ENCODE data around the gene FUT4.
"Not testable (repeated sequence)": the region's sequence is repeated elsewhere in the genome, so short reads cannot be mapped to it uniquely, and the experiment has no call there.

FUT4 gene

GRCh38 chr11:94568200-94568599 lies 24.5 kb downstream of the FUT4 start:
- no peak for DNase-seq

DNA sequence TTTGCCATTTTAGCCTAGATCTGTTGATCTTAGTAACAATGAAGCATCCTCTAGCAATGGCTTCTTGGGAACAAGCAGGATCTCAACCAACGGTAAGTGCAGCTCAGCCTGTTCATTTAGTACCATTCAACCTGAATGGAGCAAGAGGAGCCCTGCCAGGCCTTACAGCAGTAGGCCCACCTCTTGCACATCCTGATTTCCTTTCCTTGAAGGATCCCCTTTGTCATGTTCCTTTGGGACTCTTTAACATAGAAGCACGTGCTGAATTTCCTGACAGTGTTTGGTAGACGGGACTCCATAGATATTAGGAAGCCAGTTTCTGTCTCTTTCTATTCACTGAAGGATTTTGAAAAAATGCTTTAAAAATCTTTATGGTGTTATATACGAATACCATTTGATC lies 25.0 kb downstream of the FUT4 start:
- DNase-seq: no peak

DNA sequence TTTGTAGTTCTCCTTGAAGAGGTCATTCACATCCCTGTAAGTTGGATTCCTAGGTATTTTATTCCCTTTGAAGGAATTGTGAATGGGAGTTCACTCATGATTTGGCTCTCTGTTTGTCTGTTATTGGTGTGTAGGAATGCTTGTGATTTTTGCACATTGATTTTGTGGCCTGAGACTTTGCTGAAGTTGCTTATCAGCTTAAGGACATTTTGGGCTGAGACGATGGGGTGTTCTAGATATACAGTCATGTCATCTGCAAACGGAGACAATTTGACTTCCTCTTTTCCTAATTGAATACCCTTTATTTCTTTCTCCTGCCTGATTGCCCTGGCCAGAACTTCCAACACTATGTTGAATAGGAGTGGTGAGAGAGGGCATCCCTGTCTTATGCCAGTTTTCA lies 29.3 kb downstream of the FUT4 start:
- not testable (repeated sequence) for DNase-seq

DNA sequence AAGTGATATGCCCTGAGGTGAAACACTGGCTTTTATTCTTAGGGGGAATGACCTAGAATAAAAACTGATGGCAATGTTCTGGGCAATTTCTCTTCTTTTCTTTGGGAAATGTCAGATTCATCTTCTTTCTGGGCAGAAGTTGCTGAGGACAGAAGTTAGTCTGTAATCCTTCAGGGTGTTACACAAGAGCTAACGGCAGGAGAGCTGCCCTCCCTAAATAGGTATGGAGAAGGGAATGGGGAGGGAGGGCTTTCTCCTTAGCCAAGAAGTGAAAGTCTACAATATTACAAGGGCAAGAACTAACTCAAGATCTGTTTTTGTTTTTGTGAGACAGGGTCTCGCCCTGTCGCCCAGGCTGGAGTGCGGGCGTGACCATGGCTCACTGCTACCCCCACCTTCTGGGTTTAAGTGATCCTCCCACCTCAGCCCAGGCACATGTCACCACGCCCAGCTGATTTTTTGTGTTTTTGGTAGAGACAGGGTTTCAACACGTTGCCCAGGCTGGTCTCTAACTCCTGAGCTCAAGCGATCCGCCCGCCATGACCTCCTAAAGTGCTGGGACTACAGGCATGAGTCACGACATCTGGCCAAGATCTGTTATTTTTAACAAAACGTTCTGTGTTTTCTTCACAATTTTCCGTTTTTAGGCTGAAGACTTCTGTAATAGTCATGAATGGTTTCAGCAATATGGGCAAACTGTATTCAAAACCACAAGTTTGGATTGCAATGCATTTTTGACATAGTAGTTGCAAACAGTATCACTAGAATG lies 30.7 kb downstream of the FUT4 start:
- no peak for DNase-seq

GRCh38 chr11:94576306-94576705 lies 32.6 kb downstream of the FUT4 start:
- no peak for DNase-seq

DNA sequence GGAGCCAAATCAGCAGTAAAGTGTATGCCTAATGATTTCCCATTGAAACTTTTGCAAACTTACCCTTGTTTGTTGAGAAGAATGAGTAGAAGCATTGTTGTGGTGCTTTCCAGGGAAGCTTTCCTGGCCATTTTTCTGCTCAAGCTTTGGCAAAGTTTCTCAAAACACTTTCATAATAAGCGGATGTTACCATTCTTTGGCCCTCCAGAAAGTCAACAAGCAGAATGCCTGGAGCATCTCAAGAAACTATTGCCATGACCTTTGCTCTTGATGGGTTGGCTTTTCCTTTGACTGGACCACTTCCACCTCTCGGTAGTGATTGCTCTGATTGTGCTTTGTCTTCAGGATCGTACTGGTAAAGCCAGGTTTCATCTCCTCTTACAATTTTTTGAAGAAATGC lies 34.1 kb downstream of the FUT4 start:
- no peak for DNase-seq

DNA sequence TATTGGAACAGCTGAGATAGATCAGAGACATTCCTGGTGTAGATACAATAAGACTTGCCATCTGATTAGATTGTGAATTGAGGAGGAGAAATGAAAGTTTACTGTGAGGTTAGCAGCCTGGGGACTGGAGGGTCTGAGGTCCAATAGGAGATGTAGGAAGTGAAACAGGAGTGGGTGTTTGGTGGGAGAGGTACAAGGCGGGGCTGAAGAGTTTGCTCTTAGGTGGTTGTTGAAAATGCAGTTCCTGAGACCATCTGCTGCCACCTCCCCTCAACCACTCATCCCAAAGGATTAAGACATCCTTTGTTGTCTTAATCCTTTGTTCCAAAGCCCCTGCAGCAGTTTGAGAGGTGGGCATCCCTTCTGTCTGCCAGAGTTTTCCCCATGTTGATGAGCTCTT lies 38.2 kb downstream of the FUT4 start:
- DNase-seq: no peak

DNA sequence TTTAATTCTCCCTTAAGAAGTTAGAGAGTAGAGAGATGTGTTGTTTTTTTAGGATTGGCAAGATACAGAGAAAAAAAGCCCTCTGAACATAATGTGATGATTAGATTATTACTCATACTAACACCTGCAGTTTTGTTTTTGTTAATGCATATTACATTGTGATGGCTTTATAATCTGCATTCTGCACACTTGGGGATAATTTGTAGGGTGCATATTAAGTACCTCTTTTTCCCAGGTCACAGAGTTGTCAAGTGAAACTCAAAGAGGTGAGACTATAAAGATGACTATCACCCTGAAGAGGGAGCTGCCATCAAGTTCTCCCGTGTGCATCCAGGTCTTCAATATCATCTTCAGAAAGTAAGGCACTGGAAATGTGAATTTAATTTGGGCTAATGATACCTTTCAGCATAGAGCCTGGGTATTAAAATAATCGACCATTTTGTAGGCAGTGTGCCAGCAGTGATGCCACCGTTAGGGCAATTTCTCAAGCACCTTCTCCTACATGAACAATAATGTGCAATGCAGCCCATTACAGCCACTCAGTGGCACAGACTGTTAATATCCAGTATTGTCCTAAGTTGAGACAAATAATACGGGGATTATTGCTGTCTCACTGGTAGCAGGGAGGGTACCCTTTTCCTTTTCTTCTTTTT lies 39.6 kb downstream of the FUT4 start:
- DNase-seq: no peak

- no peak for DNase-seq
These were observed 40.3 kb downstream of the FUT4 start for GRCh38 chr11:94583866-94584500.

- DNase-seq: no peak
These were observed 41.3 kb downstream of the FUT4 start for GRCh38 chr11:94584978-94585377.

DNA sequence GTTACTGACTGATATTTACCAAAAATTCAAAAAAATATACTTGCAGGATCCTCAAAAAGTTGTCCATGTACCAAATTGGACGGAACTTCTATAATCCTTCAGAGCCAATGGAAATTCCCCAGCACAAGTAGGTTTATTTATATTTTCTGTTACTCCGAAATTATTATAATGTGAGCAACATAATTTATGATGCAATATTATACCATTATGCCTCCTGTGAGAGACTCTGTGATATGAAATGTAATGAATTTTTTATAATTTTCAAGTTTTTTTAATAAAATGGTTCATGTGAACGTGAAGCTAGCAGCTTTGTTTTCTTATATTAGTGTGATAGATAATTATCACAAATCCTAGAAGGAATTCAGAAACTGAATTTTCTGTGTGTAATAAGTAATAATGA lies 41.7 kb downstream of the FUT4 start:
- DNase-seq: no peak

- no peak for DNase-seq
These were observed 42.8 kb downstream of the FUT4 start for GRCh38 chr11:94586546-94586945.

- no peak for DNase-seq
These were observed 43.3 kb downstream of the FUT4 start for GRCh38 chr11:94586978-94587377.

GRCh38 chr11:94588366-94588942 lies 44.7 kb downstream of the FUT4 start:
- no peak for DNase-seq

DNA sequence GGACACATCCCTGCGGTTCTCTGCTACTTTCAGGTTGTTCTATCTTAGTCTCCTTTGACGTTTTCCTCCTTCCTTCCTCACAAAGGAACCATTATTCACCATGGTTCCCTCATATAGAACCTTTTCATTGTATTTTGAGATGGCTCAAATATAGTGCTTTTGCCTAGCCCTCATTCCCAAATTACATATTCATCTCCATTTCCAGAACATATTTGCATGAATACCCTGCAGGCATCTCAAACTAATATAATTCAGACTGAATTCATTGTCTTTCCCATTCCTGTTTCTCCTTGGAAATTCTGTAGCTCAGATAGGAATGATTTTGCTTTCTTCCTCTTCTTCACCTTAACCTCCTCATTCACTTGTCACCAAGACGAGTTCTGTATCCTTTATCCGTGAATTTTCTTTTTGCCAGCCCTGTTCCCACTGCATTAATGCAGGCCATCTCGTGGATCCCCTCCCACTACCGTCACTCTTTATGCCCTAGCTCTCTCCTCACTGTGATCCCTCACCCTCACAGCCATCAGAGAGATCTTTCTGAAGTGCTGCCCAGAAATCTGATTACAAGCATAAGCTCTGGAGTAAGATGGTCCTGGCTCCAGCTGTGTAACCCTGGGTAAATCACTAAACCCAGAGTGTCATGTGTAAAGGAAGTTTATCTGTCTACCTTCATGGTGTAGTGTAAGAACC lies 46.8 kb downstream of the FUT4 start:
- no peak for DNase-seq

- no peak for DNase-seq
These were observed 49.3 kb downstream of the FUT4 start for GRCh38 chr11:94593030-94593429.

DNA sequence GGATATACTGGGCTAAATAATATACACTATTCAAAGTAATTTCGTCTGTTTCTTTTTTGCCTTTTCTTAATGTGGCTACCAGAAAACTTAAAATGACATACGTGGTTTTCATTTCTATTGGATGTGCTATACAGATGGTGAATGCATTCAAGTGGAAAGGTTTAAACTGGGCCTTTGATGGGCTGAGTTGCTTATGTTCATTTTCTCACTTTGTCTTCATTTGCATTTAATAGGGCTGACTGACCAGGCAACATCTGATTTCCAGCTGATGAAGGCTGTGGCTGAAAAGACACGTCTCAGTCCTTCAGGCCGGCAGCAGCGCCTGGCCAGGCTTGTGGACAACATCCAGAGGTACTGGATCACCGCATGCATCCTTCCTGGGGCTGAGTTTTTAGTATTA lies 51.4 kb downstream of the FUT4 start:
- DNase-seq: no peak

DNA sequence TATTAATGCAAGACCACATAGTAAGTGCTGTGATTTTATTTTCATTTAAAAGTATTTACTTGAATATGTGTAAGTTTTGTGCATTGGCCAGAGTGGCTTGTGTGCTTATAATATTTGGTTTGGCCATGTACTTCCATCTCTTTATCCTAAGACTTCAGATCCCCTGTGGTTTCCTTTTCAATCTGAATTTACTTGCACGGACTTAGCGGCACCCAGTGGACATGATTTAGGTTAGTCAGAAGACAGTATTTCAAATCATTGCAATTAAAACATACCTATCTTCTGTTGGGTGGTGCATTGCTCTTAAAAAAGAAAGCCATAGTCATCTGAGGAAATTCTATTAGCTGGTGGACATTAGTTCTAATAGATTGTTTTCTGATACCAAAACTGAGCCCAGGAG lies 54.2 kb downstream of the FUT4 start:
- DNase-seq: no peak

Measured in NCI-H510A (cell line).